Ovary (tissue), 3 donors: ENCODE results near the gene SLC16A11.
"Not testable (repeated sequence)": the region's sequence is repeated elsewhere in the genome, so short reads cannot be mapped to it uniquely, and the experiment has no call there.

Experiments used
- EP300 ChIP-seq: sonication (generic); formaldehyde crosslinking; IDR thresholded peaks from one replicate; pipeline ENCODE4 v1.6.1; 2017; ENCODE audit warnings: antibody characterized with exemption
- POLR2A ChIP-seq: fragments of 450-650 bp; IDR thresholded peaks from one replicate; pipeline ENCODE4 v1.6.1; 2017; ENCODE audit warnings: antibody characterized with exemption, mild to moderate bottlenecking, moderate library complexity
- TF ChIP-seq, protein P1 (sequence below), 3 donors: fragments of 450-650 bp in 2 of 3; fragments of 200-600 bp in 1 of 3; IDR thresholded peaks; one replicate each; pipeline versions ENCODE4 v1.5.1 to v1.8.0; 2016 to 2022; ENCODE audit warnings: antibody characterized with exemption in 3 of 3, mild to moderate bottlenecking in 1 of 3
- donor health status: DM: no; HTN: no; CAD: no.

DNA sequence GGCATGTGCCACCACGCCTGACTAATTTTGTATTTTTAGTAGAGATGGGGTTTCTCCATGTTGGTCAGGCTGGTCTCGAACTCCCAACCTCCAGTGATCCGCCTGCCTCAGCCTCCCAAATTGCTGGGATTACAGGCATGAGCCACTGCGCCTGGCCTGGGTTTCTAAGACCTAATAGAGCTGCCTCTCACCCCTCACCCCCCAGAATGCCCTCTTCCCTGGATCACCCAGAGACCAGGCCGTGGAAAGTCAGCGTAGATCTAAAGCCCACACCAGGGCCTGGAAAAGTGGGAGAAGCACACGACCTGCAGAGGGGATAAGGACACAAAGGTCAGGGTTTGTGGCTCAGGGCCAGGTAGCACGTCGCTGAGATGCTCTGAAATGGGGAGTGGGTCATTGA is 6.7 kb upstream of the SLC16A11 start:
- TF ChIP-seq, protein P1, sequence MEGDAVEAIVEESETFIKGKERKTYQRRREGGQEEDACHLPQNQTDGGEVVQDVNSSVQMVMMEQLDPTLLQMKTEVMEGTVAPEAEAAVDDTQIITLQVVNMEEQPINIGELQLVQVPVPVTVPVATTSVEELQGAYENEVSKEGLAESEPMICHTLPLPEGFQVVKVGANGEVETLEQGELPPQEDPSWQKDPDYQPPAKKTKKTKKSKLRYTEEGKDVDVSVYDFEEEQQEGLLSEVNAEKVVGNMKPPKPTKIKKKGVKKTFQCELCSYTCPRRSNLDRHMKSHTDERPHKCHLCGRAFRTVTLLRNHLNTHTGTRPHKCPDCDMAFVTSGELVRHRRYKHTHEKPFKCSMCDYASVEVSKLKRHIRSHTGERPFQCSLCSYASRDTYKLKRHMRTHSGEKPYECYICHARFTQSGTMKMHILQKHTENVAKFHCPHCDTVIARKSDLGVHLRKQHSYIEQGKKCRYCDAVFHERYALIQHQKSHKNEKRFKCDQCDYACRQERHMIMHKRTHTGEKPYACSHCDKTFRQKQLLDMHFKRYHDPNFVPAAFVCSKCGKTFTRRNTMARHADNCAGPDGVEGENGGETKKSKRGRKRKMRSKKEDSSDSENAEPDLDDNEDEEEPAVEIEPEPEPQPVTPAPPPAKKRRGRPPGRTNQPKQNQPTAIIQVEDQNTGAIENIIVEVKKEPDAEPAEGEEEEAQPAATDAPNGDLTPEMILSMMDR (IDR thresholded peaks at IDR 0.05), result not testable (repeated sequence)
- not testable (repeated sequence) for TF ChIP-seq POLR2A, EP300
